HCT116 (cell line): Measurements from ENCODE around the gene NR6A1.

Experiments used
- CBX3 ChIP-seq: IDR thresholded peaks from 2 replicates; pipeline ENCODE4 v1.6.1; 2012; ENCODE audit warnings: low read depth
- CEBPB ChIP-seq: IDR thresholded peaks from 2 replicates; pipeline ENCODE4 v1.6.1; 2012; ENCODE audit warnings: low read depth
- CTCF ChIP-seq, 3 experiments: fragments of 200-600 bp in 1 of 3; sonication (generic) in 1 of 3; IDR thresholded peaks in 2 of 3; conservative IDR thresholded peaks in 1 of 3; 2 replicates each; pipeline ENCODE4 v1.5.1; 2012 to 2017; ENCODE audit warnings: low read depth in 2 of 3, low read length in 2 of 3, antibody characterized with exemption in 1 of 3, borderline replicate concordance in 1 of 3, control low read depth in 1 of 3, mild to moderate bottlenecking in 1 of 3, mixed read lengths in 1 of 3, mixed run types in 1 of 3, moderate library complexity in 1 of 3; ENCODE audit not compliant: insufficient read depth in 1 of 3
- EZH2 ChIP-seq: fragments of 200-600 bp; sonication (generic); IDR thresholded peaks from 2 replicates; pipeline ENCODE4 v1.6.1; 2017; ENCODE audit warnings: antibody characterized with exemption, mixed run types
- JUND ChIP-seq: IDR thresholded peaks from 2 replicates; pipeline ENCODE4 v1.6.1; 2012
- POLR2A ChIP-seq: IDR thresholded peaks from 2 replicates; pipeline ENCODE4 v1.7.0; 2011; ENCODE audit warnings: borderline replicate concordance; ENCODE audit not compliant: insufficient read depth, insufficient read length; ENCODE audit errors: extremely low read depth
- POLR2AphosphoS5 ChIP-seq: IDR thresholded peaks from 2 replicates; pipeline ENCODE4 v1.6.1; 2011; ENCODE audit warnings: mild to moderate bottlenecking, low read depth, low read length, moderate library complexity
- RAD21 ChIP-seq: IDR thresholded peaks from 2 replicates; pipeline ENCODE4 v1.6.1; 2012; ENCODE audit warnings: low read depth, mild to moderate bottlenecking
- SRF ChIP-seq: IDR thresholded peaks from 2 replicates; pipeline ENCODE4 v1.6.1; 2012; ENCODE audit warnings: low read depth
- YY1 ChIP-seq: IDR thresholded peaks from 2 replicates; pipeline ENCODE4 v1.6.1; 2011; ENCODE audit warnings: low read length, low read depth, moderate library complexity, mild to moderate bottlenecking; ENCODE audit not compliant: insufficient replicate concordance; ENCODE audit errors: extremely low read depth
- TF ChIP-seq, protein P1 (sequence below): IDR thresholded peaks from 2 replicates; pipeline ENCODE4 v1.6.1; 2011; ENCODE audit warnings: mild to moderate bottlenecking, low read length, moderate library complexity; ENCODE audit not compliant: insufficient replicate concordance; ENCODE audit errors: extremely low read depth
- TF ChIP-seq, protein P2 (sequence below): IDR thresholded peaks from 2 replicates; pipeline ENCODE4 v1.6.1; 2012
- TF ChIP-seq, protein P3 (sequence below): IDR thresholded peaks from 2 replicates; pipeline ENCODE4 v1.6.1; 2012

DNA sequence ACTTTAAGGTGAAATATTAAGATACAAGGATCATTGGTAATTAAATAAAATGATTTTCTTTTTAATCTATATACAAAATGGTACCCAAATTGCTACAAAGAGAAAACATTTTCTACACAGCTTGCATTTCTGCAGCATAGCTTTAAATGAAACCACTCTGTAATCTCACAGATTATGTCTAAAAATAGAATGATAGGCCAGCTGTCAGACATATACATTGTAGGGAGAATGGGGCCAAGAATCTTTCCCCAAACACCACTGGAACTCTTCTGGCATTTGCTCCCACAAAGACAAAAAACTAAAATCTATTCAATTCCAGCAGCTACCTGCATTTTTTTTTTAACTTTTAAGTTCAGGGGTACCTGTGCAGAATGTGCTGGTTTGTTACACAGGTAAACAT lies 139.8 kb downstream of the NR6A1 start:
- TF ChIP-seq CTCF (IDR thresholded peaks at IDR 0.05 in 2 of 3, conservative IDR thresholded peaks at IDR 0.05 in 1 of 3; ENCODE audit: borderline replicate concordance in 1 of 3, insufficient read depth in 1 of 3, low read depth in 2 of 3, low read length in 2 of 3) (no peak), POLR2A (no peak), EZH2 (no peak), JUND (no peak), POLR2AphosphoS5 (no peak), YY1 (no peak), SRF (no peak), CEBPB (no peak), RAD21 (no peak), CBX3 (no peak)
- TF ChIP-seq, protein P1, sequence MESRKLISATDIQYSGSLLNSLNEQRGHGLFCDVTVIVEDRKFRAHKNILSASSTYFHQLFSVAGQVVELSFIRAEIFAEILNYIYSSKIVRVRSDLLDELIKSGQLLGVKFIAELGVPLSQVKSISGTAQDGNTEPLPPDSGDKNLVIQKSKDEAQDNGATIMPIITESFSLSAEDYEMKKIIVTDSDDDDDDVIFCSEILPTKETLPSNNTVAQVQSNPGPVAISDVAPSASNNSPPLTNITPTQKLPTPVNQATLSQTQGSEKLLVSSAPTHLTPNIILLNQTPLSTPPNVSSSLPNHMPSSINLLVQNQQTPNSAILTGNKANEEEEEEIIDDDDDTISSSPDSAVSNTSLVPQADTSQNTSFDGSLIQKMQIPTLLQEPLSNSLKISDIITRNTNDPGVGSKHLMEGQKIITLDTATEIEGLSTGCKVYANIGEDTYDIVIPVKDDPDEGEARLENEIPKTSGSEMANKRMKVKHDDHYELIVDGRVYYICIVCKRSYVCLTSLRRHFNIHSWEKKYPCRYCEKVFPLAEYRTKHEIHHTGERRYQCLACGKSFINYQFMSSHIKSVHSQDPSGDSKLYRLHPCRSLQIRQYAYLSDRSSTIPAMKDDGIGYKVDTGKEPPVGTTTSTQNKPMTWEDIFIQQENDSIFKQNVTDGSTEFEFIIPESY: no peak
- TF ChIP-seq, protein P2, sequence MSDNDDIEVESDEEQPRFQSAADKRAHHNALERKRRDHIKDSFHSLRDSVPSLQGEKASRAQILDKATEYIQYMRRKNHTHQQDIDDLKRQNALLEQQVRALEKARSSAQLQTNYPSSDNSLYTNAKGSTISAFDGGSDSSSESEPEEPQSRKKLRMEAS: no peak
- TF ChIP-seq, protein P3, sequence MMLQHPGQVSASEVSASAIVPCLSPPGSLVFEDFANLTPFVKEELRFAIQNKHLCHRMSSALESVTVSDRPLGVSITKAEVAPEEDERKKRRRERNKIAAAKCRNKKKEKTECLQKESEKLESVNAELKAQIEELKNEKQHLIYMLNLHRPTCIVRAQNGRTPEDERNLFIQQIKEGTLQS: no peak
